OCI-LY3 (cell line): ENCODE data around the gene HAO2.
"Not testable (repeated sequence)": the region's sequence is repeated elsewhere in the genome, so short reads cannot be mapped to it uniquely, and the experiment has no call there.

Experiments
- H2AFZ ChIP-seq: fragments of 200-600, 300-600 bp; shearing (Covaris generic); 2 replicates; pipeline ENCODE4 v1.6.0; 2014; ENCODE audit warnings: antibody characterized with exemption, low read depth, low read length
- H3K27ac ChIP-seq: fragments of 200-600, 300-600 bp; sonication (generic); 2 replicates; pipeline ENCODE4 v1.5.1; 2014; ENCODE audit warnings: mild to moderate bottlenecking, low read length, moderate library complexity, mixed read lengths
- H3K27me3 ChIP-seq: fragments of 200-600, 300-600 bp; sonication (generic); 2 replicates; pipeline ENCODE4 v1.6.1; 2014; ENCODE audit warnings: low read depth, low read length, mixed read lengths
- H3K36me3 ChIP-seq: fragments of 200-600, 300-600 bp; sonication (generic); replicated peaks from 2 replicates; pipeline ENCODE3; 2014; ENCODE audit warnings: low read depth, low read length, mixed read lengths
- H3K4me1 ChIP-seq: fragments of 300-600, 200-600 bp; sonication (generic); 2 replicates; pipeline ENCODE4 v1.6.1; 2014; ENCODE audit warnings: low read length, mixed read lengths
- H3K4me2 ChIP-seq: fragments of 200-600, 300-600 bp; sonication (generic); 2 replicates; pipeline ENCODE4 v1.6.1; 2014; ENCODE audit warnings: low read length, mixed read lengths
- H3K4me3 ChIP-seq: fragments of 300-600, 200-600 bp; sonication (generic); 2 replicates; pipeline ENCODE4 v1.5.1; 2014; ENCODE audit warnings: antibody characterized with exemption, mild to moderate bottlenecking, low read length, moderate library complexity
- H3K79me2 ChIP-seq: fragments of 300-600, 200-600 bp; shearing (Covaris generic); 2 replicates; pipeline ENCODE4 v1.6.1; 2014; ENCODE audit warnings: mild to moderate bottlenecking, low read length, mixed read lengths
- H3K9ac ChIP-seq: fragments of 300-600, 200-600 bp; shearing (Covaris generic); 2 replicates; pipeline ENCODE4 v1.6.0; 2014; ENCODE audit warnings: mild to moderate bottlenecking, low read length, moderate library complexity
- H3K9me3 ChIP-seq: fragments of 200-600, 300-600 bp; shearing (Covaris generic); 2 replicates; pipeline ENCODE4 v1.6.1; 2014; ENCODE audit warnings: low read length, mixed read lengths; ENCODE audit not compliant: insufficient read depth
- H4K20me1 ChIP-seq: fragments of 200-600, 300-600 bp; sonication (generic); 2 replicates; pipeline ENCODE4 v1.6.1; 2016; ENCODE audit warnings: low read length, mixed read lengths; ENCODE audit not compliant: insufficient read depth
- EZH2phosphoT487 ChIP-seq: fragments of 200-600 bp; shearing (Covaris generic); IDR thresholded peaks from 2 replicates; pipeline ENCODE4 v1.6.1; 2018; ENCODE audit warnings: antibody characterized with exemption, mixed run types, low read depth
- TF ChIP-seq, protein P1 (sequence below): fragments of 200-600, 300-600 bp; sonication (generic); IDR thresholded peaks from 2 replicates; pipeline ENCODE4 v1.5.1; 2014; ENCODE audit warnings: antibody characterized with exemption, low read length, low read depth

Gene HAO2

DNA sequence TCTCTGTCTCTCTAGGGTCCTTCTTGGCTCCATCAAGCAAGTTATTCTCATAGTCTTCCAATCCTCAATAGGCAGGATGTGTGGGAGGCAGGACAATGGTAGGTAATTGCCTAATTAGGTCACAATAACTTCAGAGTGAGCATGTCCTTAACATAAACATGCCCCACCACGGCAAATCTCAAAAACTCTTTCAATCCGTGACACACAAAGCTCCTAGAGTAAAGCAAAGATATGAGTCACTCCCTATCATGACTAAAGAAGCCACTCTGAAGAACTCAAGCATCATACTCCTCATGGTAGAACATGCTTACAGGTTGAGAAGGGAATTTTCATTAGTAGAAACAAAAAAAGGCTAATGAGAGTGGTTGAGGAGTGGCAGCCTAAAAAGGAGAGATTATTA lies 4.9 kb downstream of the HAO2 start:
- Histone ChIP-seq H3K36me3 (no peaks in the 10 kb centered on the region), H2AFZ (no peak overlapping the region), H3K79me2 (no peaks in the 10 kb centered on the region), H3K4me1 (no peaks in the 10 kb centered on the region), H3K9ac (no peak overlapping the region), H3K27ac (no peak overlapping the region), H3K27me3 (peaks cover 34% of the 10 kb centered on the region), H3K4me2 (no peak overlapping the region), H3K4me3 (no peak overlapping the region), H4K20me1 (no peaks in the 10 kb centered on the region), H3K9me3 (no peaks in the 10 kb centered on the region)
- TF ChIP-seq, protein P1, sequence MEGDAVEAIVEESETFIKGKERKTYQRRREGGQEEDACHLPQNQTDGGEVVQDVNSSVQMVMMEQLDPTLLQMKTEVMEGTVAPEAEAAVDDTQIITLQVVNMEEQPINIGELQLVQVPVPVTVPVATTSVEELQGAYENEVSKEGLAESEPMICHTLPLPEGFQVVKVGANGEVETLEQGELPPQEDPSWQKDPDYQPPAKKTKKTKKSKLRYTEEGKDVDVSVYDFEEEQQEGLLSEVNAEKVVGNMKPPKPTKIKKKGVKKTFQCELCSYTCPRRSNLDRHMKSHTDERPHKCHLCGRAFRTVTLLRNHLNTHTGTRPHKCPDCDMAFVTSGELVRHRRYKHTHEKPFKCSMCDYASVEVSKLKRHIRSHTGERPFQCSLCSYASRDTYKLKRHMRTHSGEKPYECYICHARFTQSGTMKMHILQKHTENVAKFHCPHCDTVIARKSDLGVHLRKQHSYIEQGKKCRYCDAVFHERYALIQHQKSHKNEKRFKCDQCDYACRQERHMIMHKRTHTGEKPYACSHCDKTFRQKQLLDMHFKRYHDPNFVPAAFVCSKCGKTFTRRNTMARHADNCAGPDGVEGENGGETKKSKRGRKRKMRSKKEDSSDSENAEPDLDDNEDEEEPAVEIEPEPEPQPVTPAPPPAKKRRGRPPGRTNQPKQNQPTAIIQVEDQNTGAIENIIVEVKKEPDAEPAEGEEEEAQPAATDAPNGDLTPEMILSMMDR: no peak
- no peak for TF ChIP-seq EZH2phosphoT487

GRCh38 chr1:119374208-119374874 lies 5.8 kb downstream of the HAO2 start:
- Histone ChIP-seq H3K4me1 (no peaks in the 10 kb centered on the region), H4K20me1 (no peaks in the 10 kb centered on the region), H3K27ac (no peak overlapping the region), H3K27me3 (peaks cover 26% of the 10 kb centered on the region; the same call in 1 of the 2 replicates), H3K9ac (no peak overlapping the region), H3K4me3 (no peak overlapping the region), H3K9me3 (no peaks in the 10 kb centered on the region), H3K36me3 (no peaks in the 10 kb centered on the region), H3K4me2 (no peak overlapping the region), H2AFZ (no peak overlapping the region), H3K79me2 (no peaks in the 10 kb centered on the region)
- no peak for TF ChIP-seq EZH2phosphoT487

GRCh38 chr1:119375366-119375765 lies 6.8 kb downstream of the HAO2 start:
- no peaks in the 10 kb centered on the region for H4K20me1 ChIP-seq
- no peaks in the 10 kb centered on the region for H3K4me1 ChIP-seq
- no peak for TF ChIP-seq EZH2phosphoT487
- TF ChIP-seq, protein P1: no peak
- no peaks in the 10 kb centered on the region for H3K79me2 ChIP-seq
- H2AFZ ChIP-seq: no peak overlapping the region
- no peak overlapping the region for H3K4me3 ChIP-seq
- H3K9ac ChIP-seq: no peak overlapping the region
- no peak overlapping the region for H3K27ac ChIP-seq
- no peaks in the 10 kb centered on the region for H3K9me3 ChIP-seq
- peaks cover 21% of the 10 kb centered on the region; the same call in 1 of the 2 replicates for H3K27me3 ChIP-seq
- no peaks in the 10 kb centered on the region for H3K36me3 ChIP-seq
- no peak overlapping the region for H3K4me2 ChIP-seq

DNA sequence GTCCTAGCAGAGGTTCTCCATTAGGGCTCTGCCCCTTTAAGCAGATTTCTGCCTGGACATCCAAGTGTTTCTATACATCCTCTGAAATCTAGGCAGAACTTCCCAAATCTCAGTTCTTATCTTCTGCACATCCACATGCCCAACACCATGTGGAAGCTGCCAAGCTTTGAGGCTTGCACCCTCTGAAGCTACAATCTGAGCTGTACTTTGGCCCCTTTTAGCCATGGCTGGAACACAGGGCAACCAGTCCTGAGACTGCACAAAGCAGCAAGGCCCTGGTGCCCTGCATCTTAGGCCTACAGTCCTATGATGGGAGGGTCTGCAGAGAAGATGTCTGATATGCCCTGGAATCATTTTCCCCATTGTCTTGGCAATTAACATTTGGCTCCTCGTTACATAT lies 8.0 kb downstream of the HAO2 start:
- H3K4me3 ChIP-seq: no peak overlapping the region
- no peaks in the 10 kb centered on the region for H3K9me3 ChIP-seq
- H3K9ac ChIP-seq: no peak overlapping the region
- TF ChIP-seq, protein P1: no peak
- no peak for TF ChIP-seq EZH2phosphoT487
- no peaks in the 10 kb centered on the region for H3K79me2 ChIP-seq
- no peaks in the 10 kb centered on the region for H3K4me1 ChIP-seq
- H3K27me3 ChIP-seq: peaks cover 13% of the 10 kb centered on the region; the same call in 1 of the 2 replicates
- H4K20me1 ChIP-seq: no peaks in the 10 kb centered on the region
- no peaks in the 10 kb centered on the region for H3K36me3 ChIP-seq
- no peak overlapping the region for H3K4me2 ChIP-seq
- H3K27ac ChIP-seq: no peak overlapping the region
- no peak overlapping the region for H2AFZ ChIP-seq

- not testable (repeated sequence) for H3K4me3 ChIP-seq, H3K4me2 ChIP-seq, H4K20me1 ChIP-seq, H3K79me2 ChIP-seq, H3K9ac ChIP-seq, H3K36me3 ChIP-seq, H3K9me3 ChIP-seq, H3K27ac ChIP-seq, H3K4me1 ChIP-seq, H2AFZ ChIP-seq
- peaks cover 13% of the 10 kb centered on the region; the same call in 1 of the 2 replicates for H3K27me3 ChIP-seq
These were observed 9.0 kb downstream of the HAO2 start for GRCh38 chr1:119377594-119377993.
